GM12878 (cell line): ENCODE results near the gene GRIN2A.

Experiments used
- ELK1 ChIP-seq: IDR thresholded peaks from 2 replicates; pipeline ENCODE4 v1.6.1; 2012; ENCODE audit warnings: low read depth, low read length, improper control_type of control experiment
- EZH2 ChIP-seq: IDR thresholded peaks from 2 replicates; pipeline ENCODE4 v1.6.1; 2012; ENCODE audit warnings: low read depth, mild to moderate bottlenecking, control low read depth, inconsistent platforms, low read length, borderline replicate concordance; ENCODE audit not compliant: control insufficient read depth
- FOS ChIP-seq: IDR thresholded peaks from 3 replicates; pipeline ENCODE4 v1.6.1; 2011; ENCODE audit warnings: borderline replicate concordance; ENCODE audit not compliant: insufficient read length; ENCODE audit errors: extremely low read depth
- HCFC1 ChIP-seq: fragments of 150-350 bp; IDR thresholded peaks from 2 replicates; pipeline ENCODE4 v1.6.1; 2014; ENCODE audit warnings: low read length
- LARP7 ChIP-seq: fragments of 450-650 bp; IDR thresholded peaks from 2 replicates; pipeline ENCODE4 v1.6.1; 2017; ENCODE audit warnings: mild to moderate bottlenecking
- NFIC ChIP-seq: IDR thresholded peaks from 2 replicates; pipeline ENCODE4 v1.6.1; 2012; ENCODE audit warnings: low read depth, mild to moderate bottlenecking, inconsistent platforms, low read length, moderate library complexity
- NFYA ChIP-seq: IDR thresholded peaks from 2 replicates; pipeline ENCODE4 v1.6.1; 2011; ENCODE audit warnings: low read depth, mild to moderate bottlenecking, low read length, improper control_type of control experiment, borderline replicate concordance
- POLR2A ChIP-seq: IDR thresholded peaks from 2 replicates; pipeline ENCODE4 v1.6.1; 2011; ENCODE audit warnings: low read depth, mild to moderate bottlenecking, low read length
- POLR2AphosphoS5 ChIP-seq: IDR thresholded peaks from 2 replicates; pipeline ENCODE4 v1.6.1; 2011; ENCODE audit warnings: mild to moderate bottlenecking, low read length, inconsistent platforms
- ZNF687 ChIP-seq: fragments of 450-650 bp; IDR thresholded peaks from 2 replicates; pipeline ENCODE4 v1.6.1; 2017; ENCODE audit warnings: mild to moderate bottlenecking, moderate library complexity
- ZSCAN29 ChIP-seq: fragments of 450-650 bp; IDR thresholded peaks from 2 replicates; pipeline ENCODE4 v1.6.1; 2017; ENCODE audit warnings: mild to moderate bottlenecking, moderate library complexity
- TF ChIP-seq, protein P1 (sequence below), 3 experiments: IDR thresholded peaks in 2 of 3; conservative IDR thresholded peaks in 1 of 3; 2 replicates each; pipeline ENCODE4 v1.5.1; 2011; ENCODE audit warnings: low read depth in 3 of 3, low read length in 3 of 3, mild to moderate bottlenecking in 3 of 3, control low read depth in 2 of 3, moderate library complexity in 2 of 3, inconsistent platforms in 1 of 3, mixed read lengths in 1 of 3; ENCODE audit not compliant: control insufficient read depth in 2 of 3, insufficient read depth in 1 of 3; ENCODE audit errors: extremely low read depth in 1 of 3
- TF ChIP-seq, protein P2 (sequence below): IDR thresholded peaks from 2 replicates; pipeline ENCODE4 v1.6.1; 2012; ENCODE audit warnings: low read depth, low read length, improper control_type of control experiment

GRCh38 chr16:9913604-9914326 is 268.5 kb downstream of the GRIN2A start:
- no peak for TF ChIP-seq FOS
- TF ChIP-seq, protein P1, sequence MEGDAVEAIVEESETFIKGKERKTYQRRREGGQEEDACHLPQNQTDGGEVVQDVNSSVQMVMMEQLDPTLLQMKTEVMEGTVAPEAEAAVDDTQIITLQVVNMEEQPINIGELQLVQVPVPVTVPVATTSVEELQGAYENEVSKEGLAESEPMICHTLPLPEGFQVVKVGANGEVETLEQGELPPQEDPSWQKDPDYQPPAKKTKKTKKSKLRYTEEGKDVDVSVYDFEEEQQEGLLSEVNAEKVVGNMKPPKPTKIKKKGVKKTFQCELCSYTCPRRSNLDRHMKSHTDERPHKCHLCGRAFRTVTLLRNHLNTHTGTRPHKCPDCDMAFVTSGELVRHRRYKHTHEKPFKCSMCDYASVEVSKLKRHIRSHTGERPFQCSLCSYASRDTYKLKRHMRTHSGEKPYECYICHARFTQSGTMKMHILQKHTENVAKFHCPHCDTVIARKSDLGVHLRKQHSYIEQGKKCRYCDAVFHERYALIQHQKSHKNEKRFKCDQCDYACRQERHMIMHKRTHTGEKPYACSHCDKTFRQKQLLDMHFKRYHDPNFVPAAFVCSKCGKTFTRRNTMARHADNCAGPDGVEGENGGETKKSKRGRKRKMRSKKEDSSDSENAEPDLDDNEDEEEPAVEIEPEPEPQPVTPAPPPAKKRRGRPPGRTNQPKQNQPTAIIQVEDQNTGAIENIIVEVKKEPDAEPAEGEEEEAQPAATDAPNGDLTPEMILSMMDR (IDR thresholded peaks at IDR 0.05 in 2 of 3, conservative IDR thresholded peaks at IDR 0.05 in 1 of 3; ENCODE audit: control insufficient read depth in 2 of 3, extremely low read depth in 1 of 3, insufficient read depth in 1 of 3, low read depth in 3 of 3, low read length in 3 of 3), result no peak
- TF ChIP-seq NFIC, result no peak
- no peak for TF ChIP-seq POLR2AphosphoS5
- TF ChIP-seq NFYA, result no peak
- TF ChIP-seq ELK1, result no peak
- TF ChIP-seq LARP7, result no peak
- TF ChIP-seq HCFC1, result no peak
- no peak for TF ChIP-seq POLR2A
- TF ChIP-seq ZSCAN29, result no peak
- TF ChIP-seq, protein P2, sequence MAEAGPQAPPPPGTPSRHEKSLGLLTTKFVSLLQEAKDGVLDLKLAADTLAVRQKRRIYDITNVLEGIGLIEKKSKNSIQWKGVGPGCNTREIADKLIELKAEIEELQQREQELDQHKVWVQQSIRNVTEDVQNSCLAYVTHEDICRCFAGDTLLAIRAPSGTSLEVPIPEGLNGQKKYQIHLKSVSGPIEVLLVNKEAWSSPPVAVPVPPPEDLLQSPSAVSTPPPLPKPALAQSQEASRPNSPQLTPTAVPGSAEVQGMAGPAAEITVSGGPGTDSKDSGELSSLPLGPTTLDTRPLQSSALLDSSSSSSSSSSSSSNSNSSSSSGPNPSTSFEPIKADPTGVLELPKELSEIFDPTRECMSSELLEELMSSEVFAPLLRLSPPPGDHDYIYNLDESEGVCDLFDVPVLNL, result no peak
- no peak for TF ChIP-seq EZH2
- TF ChIP-seq ZNF687, result 0 out of 2 replicates have a peak, but pooled peaks have one; percentile 9
